ENCODE data around the gene KLHDC7B.

- TF ChIP-seq CTCF (IDR thresholded peaks at IDR 0.05; ENCODE audit: extremely low read depth in 1 of 2, insufficient read depth in 1 of 2, low read depth in 1 of 2, low read length in 2 of 2) (no peak), EZH2 (IDR thresholded peaks at IDR 0.05; ENCODE audit: borderline replicate concordance, low read depth, low read length, severe bottlenecking) (no peak), POLR2AphosphoS5 (IDR thresholded peaks at IDR 0.05; ENCODE audit: insufficient read depth, low read depth, low read length) (peak; percentile 57), POLR2A (IDR thresholded peaks at IDR 0.05; ENCODE audit: low read depth, low read length) (peak; percentile 75), JUN (IDR thresholded peaks at IDR 0.05; ENCODE audit: borderline replicate concordance, insufficient read depth, insufficient read length, low read depth) (no peak), MYC (IDR thresholded peaks at IDR 0.05; ENCODE audit: low read depth, low read length) (no peak)
- TF ChIP-seq, protein P1, sequence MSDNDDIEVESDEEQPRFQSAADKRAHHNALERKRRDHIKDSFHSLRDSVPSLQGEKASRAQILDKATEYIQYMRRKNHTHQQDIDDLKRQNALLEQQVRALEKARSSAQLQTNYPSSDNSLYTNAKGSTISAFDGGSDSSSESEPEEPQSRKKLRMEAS (IDR thresholded peaks at IDR 0.05; ENCODE audit: insufficient read depth, insufficient read length) = no peak
These were observed 37.5 kb upstream of the KLHDC7B start, which contains the start of gene NCAPH2 for GRCh38 chr22:50507991-50508884.

Measured in endothelial cell of umbilical vein (primary cell).